ENCODE results near the gene SCAMP4. TPM values are rescaled to one million over a fixed set of nuclear protein-coding genes. Genes with fewer than 3 reads are reported as not detected.
A peak's percentile ranks its signal among the peaks of the same experiment; 100 is the strongest.
"Not testable (repeated sequence)": the region's sequence is repeated elsewhere in the genome, so short reads cannot be mapped to it uniquely, and the experiment has no call there.

SCAMP4 gene
- total RNA-seq, 1 donor from 2014 or later, result 17.5 TPM

DNA sequence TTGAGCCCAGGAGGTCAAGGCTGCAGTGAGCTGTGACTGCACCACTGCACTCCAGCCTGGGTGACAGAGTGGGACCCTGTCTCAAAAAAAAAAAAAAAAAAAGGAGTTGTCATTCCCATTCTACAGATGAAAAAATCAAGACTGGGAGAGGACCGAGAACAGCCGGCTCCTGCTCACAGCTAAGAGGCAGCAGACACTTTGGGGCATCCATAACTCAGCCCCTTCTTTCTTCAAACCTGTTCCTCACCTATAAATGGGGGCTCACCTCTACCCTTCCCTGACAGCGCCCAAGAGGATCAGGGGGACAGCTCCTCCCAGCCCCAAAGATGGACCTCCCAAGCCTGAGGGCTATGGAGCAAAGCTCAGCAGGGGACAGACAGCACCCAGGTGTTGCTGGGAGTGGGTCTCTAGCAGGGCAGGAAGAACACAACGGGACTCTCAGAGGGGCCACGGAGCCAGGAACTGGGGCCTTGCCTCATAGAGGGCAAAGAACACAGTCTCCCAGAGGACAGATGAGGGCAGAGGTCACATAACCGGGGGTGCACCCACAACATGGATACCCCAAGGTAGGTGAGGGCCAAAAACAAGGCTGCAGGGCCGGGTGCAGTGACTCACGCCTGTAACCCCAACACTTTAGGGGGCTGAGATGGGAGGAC lies 38.4 kb upstream of the SCAMP4 start:
- no peak for DNase-seq

DNA sequence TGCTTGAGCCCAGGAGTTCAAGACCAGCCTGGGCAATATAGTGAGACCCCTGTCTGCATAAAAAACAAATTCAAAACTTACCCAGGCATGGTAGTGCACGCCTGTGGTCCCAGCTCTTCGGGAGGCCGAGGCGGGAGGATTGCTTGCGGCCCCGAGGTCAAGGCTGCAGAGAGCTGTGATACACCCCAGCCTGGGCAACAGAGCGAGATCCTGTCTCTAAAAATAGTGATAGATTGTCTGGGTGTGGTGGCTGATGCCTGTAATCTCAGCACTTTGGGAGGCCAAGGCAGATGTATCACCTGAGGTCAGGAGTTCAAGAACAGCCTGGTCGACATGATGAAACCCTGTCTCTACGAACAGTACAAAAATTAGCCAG lies 37.9 kb upstream of the SCAMP4 start:
- DNase-seq, result no peak

DNA sequence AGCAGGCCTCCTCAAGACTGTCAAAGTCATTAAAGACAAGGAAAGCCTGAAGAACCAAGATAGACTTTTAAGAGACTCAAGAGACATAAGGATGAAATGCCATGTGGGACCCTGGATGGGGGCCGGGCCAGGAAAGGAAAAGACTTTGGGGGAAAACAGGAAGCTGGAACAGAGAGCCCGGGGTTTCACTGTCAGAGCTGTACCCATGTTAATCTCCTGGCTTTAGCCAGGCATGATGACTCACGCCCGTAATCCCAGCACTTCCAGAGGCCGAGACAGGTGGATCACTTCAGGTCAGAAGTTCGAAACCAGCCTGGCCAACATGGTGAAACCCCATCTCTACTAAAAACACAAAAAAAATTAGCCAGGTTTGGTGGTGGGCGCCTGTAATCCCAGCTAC lies 36.2 kb upstream of the SCAMP4 start:
- DNase-seq, result no peak

DNA sequence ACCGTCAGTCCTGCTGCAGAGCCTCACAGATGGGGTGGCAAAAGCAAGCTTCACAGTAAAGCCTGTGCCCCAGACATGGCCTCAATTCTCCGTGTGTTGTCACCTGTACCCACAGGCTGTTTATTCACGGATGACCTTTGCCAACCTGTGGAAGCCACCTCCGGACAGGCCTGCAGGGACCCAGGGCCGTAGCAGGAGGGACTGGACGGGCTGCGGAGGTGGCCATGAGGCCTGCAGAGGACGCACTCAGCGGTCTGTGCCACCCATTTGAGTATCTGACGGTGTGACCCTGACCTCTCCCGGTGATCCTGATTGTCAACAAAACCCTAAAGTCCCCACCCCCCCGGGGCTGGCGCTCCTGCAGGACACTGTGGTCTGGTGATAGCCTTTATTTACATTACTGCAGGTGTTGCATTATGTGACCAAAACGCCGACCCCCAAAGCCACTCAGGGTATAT lies 34.0 kb upstream of the SCAMP4 start:
- no peak for DNase-seq

DNA sequence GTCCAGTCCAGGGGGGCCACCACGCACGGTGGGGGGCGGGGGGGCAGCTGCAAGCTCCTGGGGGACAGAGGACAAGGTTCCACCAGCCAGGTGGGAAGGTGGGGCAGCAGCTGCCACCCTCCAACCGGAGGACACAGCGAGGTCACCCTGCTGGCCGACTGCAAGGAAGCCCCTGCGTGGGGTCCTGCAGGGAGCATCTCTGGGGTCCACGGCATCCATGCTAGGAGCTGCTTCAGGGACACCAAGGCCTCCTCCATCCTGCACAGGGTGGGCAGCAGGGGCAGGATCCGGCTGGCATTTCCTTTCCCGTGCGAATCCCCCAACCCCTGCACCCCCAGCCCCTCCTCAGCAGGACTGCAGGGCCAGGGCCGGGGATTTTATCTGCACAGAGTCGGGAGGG lies 33.6 kb upstream of the SCAMP4 start:
- DNase-seq, result no peak

DNA sequence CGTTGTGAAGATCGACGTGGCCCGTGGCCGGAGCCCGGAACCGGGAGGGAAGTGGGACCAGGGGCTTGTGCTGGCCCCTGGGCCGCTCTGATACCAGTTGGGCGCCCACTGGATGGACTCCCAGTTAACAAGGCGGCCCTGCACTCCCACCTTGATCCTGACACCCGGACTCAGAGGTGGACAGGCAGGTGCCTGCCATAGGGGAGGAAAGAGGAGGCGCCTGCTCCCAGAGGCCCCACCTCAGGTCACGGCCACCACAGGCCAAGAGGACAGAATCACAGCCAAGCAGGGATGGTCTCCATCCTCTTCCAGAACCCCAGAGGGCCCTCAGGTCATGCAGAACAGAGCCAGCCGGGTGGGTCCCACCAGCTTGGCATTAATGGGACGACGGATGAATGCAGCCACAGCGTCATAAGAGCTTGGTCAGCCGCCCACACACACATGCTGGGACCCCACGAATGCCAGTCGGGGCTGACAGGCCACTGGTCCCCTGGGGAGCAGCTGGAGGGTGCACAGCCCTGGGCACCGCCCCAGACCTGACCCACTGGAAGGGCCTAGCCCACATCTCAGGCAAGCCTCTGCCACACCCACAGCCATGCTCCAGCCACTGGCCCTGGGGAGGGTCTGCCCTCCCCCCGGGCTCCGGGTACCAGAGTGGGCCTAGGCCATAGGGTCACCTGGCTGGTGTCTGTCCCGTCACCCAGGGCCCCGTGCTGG lies 32.2 kb upstream of the SCAMP4 start:
- DNase-seq, result no peak

DNA sequence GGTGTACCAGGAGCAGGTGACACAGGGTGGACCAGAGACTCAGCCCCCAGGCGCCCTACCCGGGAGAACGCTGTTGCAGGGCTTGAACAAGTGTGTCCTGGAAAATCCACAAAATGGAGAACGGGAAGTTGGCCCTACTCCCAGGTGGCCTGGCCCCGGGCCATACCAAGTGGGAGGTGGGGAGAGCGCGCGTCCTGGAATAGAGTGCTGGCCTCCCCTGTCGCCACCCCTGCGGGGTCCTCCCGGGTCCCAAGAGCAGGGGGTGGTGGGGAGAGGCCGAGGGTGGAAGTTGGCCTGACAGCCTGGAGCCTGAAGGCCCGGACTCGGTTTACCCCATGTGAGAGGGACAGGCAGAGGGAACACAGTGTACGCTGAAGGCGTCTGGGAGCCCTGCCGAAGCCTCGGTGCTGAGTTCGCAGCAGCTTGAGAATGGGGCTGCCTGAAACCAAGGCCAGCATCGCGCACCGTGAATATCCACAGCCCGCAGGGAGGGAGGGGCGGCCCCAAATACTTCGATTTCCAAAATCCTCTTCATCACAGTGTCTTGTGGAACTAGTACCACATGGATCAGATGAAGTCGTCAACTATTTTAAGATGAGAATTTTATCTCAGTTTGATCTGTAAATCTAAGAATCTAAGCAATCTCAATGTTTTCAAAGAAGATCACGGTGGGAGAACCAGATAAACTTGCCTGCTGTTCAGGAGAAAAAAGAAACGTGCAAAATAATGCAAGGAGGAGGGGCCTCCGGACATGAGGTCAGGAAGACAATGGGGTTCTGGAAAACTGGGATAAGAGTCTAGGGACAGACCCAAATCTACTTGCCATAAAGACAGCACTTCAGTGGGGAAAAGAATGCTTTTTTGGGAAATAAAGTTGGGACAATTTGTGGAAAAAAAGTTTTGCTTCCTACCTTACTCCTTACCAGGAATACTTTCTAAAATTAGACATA lies 31.4 kb upstream of the SCAMP4 start:
- DNase-seq, result no peak

DNA sequence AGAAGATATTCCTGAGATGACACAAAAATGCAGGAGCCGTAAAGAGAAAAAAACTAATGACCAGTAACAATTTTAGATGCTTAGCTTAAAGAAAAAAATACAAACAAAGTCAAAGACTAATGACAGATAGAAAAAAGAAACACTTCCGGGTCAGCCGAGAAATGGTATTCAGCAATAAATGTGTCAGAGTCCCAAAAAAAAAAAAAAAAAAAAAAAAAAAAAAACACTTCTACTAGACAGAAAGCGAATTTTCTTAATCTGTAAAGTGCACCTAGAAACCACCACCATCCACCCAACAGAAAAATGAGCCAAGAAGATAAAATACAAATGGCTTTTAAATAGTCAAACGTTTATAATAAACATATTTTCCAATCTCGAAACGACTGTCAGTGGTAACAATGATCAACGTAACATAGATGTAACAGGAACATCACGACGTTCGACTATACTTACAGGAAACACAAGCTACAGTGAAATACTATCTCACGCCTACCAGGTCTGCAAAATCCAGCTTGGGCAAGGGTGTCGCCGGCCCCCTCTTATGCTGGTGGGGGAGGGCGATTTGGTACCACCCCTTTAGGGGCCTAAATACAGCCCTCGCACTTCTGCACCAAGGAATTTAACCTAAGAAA lies 30.5 kb upstream of the SCAMP4 start:
- DNase-seq, result no peak

DNA sequence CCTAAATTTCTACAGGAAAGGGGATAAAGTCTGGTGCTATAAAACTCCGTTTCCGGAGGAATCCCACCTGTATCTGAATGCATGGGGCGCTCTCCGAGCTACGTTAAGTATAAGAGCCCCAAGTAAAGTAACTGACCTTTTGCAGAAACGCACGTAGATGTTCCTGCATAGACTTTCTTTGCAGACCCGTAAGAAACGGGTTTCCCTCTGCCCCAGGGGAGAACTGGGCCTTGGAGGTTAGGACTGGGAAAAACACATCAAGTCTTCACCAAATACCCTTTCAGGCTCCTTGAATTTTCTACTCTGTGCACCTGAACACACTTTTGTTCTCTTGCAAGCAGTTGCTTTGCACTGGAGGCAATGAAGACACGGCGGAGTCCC lies 29.9 kb upstream of the SCAMP4 start:
- not testable (repeated sequence) for DNase-seq

DNA sequence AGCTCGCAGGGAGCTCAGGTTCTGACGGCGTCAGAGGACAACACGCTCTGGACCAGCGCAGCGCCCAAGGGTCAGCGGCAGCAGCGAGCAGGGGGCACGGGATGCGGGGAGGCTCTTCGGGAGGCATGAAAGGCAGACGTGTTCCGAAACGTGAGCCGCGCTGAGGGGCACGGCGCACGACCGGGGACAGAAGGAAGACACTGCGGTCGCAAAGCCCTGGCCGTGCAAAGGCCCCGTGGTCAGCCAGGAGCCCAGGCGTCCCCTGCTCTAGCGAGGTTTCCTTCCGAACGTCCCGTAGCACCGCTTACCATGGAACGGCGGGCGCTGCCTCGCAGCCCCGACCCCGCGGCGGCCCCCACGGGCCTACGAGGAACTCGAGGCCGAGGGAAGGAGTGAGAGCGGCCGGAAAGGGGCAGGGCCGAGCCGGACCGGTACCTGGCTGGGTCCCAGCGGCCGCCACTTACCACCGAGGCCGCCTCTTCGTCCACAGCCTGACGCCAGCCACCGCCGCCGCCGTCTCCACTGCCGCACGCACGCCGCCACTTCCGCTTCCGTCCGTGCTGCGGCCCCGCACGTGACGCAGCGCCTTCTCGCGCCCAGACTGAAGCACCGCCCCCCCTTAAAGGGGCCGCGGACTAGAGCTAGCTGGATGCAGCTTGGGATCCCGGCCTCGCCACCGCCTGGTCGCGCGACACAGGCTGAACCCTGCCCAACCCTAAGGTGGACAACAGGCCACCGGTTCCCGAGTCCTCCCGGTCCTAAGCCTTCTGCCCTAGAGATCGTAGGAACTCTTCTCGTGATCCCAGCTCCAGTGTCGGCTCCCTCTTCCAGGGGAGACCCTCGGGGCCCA lies 29.3 kb upstream of the SCAMP4 start:
- DNase-seq, result peak; percentile 80

DNA sequence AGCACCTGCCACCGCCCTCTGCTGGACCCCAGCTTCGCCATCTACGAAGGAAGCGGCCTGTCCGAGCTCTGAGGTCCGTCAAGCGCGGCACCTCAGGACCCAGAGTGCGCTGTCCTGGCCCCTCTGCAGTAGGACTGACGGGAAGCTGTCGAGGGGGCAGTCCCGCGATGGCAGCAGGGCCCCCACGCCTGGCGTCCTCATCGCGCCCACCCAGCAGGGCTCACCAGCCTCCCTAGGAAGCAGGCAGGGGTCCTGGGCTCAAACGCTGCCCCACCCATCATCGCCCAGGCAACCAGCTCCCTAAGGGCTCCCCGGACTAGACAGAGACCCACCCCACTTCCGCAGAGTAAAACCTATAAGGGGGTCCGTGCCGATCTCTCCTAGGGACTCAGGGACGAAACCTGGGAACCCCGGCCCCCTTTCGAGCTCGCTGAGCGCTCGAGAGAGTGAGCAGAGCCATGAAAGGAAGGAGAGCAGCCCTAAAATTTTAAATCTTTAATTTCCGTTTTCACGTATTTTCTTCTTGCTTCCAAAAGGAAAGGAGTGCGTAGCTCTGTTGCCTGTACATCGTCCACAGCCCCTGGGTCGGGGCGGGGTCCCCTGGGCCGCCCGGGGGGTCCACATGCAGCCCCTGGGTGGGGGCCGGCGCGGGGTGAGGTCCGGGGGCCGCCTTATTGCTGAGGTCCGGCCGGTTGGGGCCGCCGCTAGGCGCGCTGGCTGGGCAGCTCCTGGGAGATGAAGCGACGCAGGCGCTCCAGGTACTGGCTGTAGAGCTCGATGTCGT lies 28.5 kb upstream of the SCAMP4 start:
- not testable (repeated sequence) for DNase-seq

DNA sequence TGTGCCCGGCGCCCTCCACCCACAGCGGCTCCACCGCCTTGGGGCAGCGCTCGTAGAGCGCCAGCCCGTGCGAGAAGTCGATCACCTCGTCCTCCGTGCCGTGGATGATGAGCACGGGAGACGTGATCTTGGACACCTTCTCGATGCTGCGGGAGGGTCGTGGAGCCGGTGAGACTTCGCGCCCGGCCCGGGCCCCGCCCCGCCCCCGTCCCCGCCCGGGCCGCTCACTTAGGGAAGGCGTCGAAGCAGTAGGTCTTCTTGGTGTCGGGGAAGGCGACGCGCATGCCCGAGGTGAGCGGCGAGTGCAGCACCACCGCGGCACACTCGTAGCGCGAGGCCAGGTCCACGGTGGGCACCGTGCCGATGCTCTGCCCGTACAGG lies 27.9 kb upstream of the SCAMP4 start:
- DNase-seq, result not testable (repeated sequence)

DNA sequence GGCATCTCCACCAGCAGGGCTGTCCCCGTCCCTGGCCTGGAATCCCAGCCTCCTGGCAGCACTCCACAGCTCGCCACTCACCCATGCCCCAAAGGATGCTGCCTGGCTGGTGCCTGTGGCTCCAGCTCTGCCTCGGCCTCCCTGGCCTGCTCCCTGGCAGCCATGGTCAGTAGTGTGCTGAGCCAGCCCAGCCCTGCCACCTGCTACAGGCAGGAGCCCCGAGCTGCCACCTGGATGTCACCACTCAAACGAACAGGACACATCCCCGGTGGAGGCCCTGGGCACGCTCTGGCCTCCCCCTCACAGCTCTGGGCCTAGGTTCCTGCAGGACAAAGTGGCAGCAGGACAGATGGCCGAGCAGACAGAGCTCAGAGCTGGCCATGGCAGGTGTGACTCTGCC lies 26.6 kb upstream of the SCAMP4 start:
- not testable (repeated sequence) for DNase-seq

DNA sequence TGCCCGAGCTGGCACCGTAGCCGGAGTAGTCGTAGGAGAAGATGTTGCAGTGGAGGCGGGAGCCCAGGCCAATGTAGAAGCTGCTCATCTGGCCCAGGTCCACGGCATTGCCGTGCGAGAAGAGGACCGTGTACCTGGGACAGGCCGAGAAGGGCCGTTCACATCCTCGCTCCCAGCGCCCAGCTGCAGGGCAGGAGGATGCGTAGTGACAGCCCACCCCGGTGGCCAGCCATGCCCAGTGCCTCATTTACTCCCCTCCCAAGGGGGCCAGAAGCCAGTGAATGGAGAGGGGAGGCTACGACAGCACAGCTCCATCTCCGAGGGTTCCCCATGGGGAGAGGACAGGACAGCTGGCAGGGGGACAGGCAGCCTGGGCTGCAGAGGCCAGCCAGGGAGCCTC lies 25.2 kb upstream of the SCAMP4 start:
- DNase-seq, result not testable (repeated sequence)

DNA sequence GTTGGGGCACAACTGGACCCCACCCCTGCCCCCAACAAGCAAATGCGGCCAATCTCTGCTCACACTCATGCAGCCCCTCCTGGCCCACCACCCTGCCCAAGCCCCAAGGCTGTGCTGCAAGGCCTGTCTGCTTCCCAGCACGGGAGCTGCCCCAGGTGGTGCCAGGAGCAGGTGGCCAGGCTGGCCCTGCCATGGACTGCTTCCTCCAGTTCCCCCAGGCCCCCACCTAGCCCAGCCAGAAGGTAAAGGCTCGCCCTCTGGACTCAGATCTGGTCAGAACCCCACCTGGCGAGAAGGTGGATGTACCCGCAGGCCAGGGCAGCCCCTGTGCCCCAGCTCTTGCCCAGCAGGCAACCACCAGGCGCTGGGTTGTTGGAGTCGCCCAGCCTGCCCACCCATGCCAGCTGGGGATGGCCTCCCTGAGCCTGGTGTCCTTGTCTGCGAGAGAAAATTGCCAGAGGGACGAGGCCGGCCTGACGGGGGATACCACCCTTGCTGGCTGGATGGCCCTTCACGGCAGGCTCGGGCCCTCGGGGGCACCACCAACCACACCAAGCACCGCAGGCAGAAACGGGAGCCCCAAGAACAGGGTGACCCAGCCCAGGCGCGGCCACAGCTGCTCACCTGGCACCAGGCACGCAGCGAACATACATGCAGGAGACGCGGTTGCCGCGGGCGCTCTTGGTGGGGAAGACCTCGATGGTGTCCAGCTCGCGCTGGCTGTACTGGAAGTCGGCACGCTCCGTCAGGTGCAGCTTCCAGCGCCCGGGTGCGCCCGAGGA lies 24.4 kb upstream of the SCAMP4 start:
- no peak for DNase-seq

DNA sequence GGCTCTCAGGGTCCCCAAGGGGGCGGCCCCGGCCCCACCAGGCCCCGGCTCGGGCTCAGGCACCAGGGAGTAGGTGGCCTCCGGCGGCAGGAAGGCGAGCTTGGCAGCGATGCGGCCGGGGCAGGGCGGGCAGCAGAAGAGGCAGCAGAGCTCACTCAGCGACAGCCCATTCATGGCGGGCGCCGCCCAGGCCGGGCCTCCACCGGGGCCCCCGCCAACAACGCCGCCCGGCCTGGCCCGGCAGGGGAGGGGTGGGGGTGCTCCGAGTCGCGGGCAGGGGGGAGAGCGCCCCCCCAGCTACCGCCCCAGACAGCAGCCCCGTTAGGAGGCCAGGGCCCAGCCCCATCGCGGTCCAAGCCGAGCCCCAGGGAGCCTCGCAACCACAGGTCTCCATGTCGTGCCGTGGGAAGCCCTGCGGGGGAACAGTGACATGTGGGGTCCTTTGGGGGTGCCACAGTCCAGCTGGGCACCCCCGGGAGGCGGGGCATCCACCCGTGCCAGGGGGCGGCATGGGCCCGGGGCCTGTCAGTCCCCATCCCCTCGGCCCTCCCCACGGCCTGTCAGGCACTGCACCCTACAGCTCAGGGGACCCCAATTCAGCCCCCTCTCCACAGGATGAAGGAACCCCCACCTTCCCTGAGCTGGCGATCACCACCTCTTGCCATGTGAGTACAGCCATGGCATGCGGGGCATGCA lies 23.7 kb upstream of the SCAMP4 start:
- DNase-seq, result not testable (repeated sequence)

DNA sequence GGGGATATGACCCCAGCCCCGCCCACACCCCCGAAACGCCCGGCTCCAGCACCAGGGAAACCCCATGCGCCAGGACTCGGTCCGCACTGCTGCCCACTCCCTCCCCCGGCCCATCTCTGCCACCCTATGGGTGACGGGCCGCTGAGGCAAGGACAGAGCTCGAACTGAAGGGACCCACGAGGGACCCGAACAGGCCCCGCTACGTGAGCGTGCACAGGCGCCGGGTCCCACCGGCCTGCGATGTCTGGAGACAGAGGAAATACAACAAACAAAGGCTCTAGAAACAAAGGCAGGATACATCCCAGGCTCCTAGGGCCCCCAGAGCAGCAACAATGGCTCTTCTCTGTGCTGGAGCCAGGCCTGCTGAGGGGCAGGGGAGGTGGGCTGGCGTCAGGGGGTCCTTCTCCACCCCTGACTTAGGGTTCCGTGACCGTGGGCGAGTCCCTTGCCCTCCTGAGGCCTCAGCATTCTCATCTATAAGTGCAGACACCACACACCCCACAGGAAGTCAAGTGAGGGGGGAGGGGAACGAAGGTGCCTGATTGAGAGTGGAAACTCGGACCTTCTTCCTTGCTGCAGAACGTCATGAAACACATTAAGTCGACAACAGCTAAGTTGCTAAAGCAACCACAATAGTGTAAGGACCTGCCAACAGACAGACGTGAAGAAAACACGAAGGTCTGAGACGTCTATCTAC lies 23.0 kb upstream of the SCAMP4 start:
- DNase-seq, result no peak
